Endothelial cell of hepatic sinusoid (primary cell): ENCODE results near the gene BHLHE40.
"Not testable (repeated sequence)": the region's sequence is repeated elsewhere in the genome, so short reads cannot be mapped to it uniquely, and the experiment has no call there.

Experiments
- in situ Hi-C: cut with HindIII; loops from 2 replicates; pipeline ENCODE4 v1.10.0; 2017; ENCODE audit warnings: low sequenced_read_pairs

The BHLHE40 gene

GRCh38 chr3:4959180-4959579, 20.1 kb upstream of the BHLHE40 start:
- in situ Hi-C loops, result no loop called here

- in situ Hi-C loops, result not testable (repeated sequence)
Observed at GRCh38 chr3:4961865-4962264, 17.4 kb upstream of the BHLHE40 start.

- in situ Hi-C loops, result no loop called here
Observed at GRCh38 chr3:4963669-4964570, 15.3 kb upstream of the BHLHE40 start.

- in situ Hi-C loops, result not testable (repeated sequence)
Observed at GRCh38 chr3:4966006-4966405, 13.2 kb upstream of the BHLHE40 start.

- in situ Hi-C loops, result not testable (repeated sequence)
Observed at GRCh38 chr3:4967683-4968082, 11.6 kb upstream of the BHLHE40 start.

GRCh38 chr3:4971437-4971836, 7.8 kb upstream of the BHLHE40 start:
- in situ Hi-C loops, result not testable (repeated sequence)

- in situ Hi-C loops, result no loop called here
Observed at GRCh38 chr3:4971838-4972237, 7.4 kb upstream of the BHLHE40 start.

- in situ Hi-C loops, result no loop called here
Observed at GRCh38 chr3:4972652-4973643, 6.3 kb upstream of the BHLHE40 start.

- in situ Hi-C loops, result no loop called here
Observed at GRCh38 chr3:4974154-4974553, 5.1 kb upstream of the BHLHE40 start.

- in situ Hi-C loops, result no loop called here
Observed at GRCh38 chr3:4976109-4976508, 3.1 kb upstream of the BHLHE40 start.

GRCh38 chr3:4977001-4977852, 2.0 kb upstream of the BHLHE40 start:
- in situ Hi-C loops, result no loop called here

- in situ Hi-C loops, result no loop called here
Observed at GRCh38 chr3:4977853-4978203, 1.4 kb upstream of the BHLHE40 start.

GRCh38 chr3:4978204-4978965, 852 bp upstream of the BHLHE40 start:
- in situ Hi-C loops, result no loop called here

- in situ Hi-C loops, result no loop called here
Observed at GRCh38 chr3:4978966-4979427, 240 bp upstream of the BHLHE40 start.

GRCh38 chr3:4980229-4981203, 1.3 kb downstream of the BHLHE40 start:
- in situ Hi-C loops, result loop anchor here (10.0 kb wide), 1 partner anchor 74 kb away; no protein-coding TSS in a partner anchor

GRCh38 chr3:4981294-4981664, 2.0 kb downstream of the BHLHE40 start:
- in situ Hi-C loops, result loop anchor here (10.0 kb wide), 1 partner anchor 74 kb away; no protein-coding TSS in a partner anchor

- in situ Hi-C loops, result loop anchor here (10.0 kb wide), 1 partner anchor 73 kb away; no protein-coding TSS in a partner anchor
Observed at GRCh38 chr3:4981665-4982494, 2.6 kb downstream of the BHLHE40 start.
